Karpas-422 (cell line): ENCODE data around the gene LCOR. TPM values are rescaled to one million over a fixed set of nuclear protein-coding genes. Genes with fewer than 3 reads are reported as not detected.

ENCODE experiments used
- DNase-seq: peaks from one replicate; pipeline ENCODE4 v3.0.0-alpha.2; 2015
- H2AFZ ChIP-seq: fragments of 200-600 bp; sonication (generic); 2 replicates; pipeline ENCODE4 v1.6.1; 2014; ENCODE audit warnings: antibody characterized with exemption, low read length, mixed read lengths
- H3K27ac ChIP-seq: fragments of 200-600 bp; sonication (generic); 2 replicates; pipeline ENCODE4 v1.5.1; 2014; ENCODE audit warnings: mild to moderate bottlenecking, low read length, moderate library complexity
- H3K27me3 ChIP-seq: fragments of 200-600 bp; sonication (generic); 2 replicates; pipeline ENCODE4 v1.6.1; 2014; ENCODE audit warnings: low read length, mixed read lengths
- H3K36me3 ChIP-seq: fragments of 200-600 bp; sonication (generic); 2 replicates; pipeline ENCODE4 v1.6.1; 2014; ENCODE audit warnings: low read length, mixed read lengths; ENCODE audit not compliant: insufficient read depth
- H3K4me1 ChIP-seq: fragments of 200-600 bp; sonication (generic); 2 replicates; pipeline ENCODE4 v1.6.1; 2014; ENCODE audit warnings: mild to moderate bottlenecking, low read length, mixed read lengths
- H3K4me2 ChIP-seq: fragments of 200-600 bp; sonication (generic); 2 replicates; pipeline ENCODE4 v1.6.1; 2014; ENCODE audit warnings: low read length, low read depth, mild to moderate bottlenecking; ENCODE audit not compliant: poor library complexity, severe bottlenecking
- H3K4me3 ChIP-seq: fragments of 200-600 bp; sonication (generic); 2 replicates; pipeline ENCODE4 v1.5.1; 2014; ENCODE audit warnings: mild to moderate bottlenecking, antibody characterized with exemption, low read length, mixed read lengths
- H3K79me2 ChIP-seq: fragments of 200-600 bp; sonication (generic); 2 replicates; pipeline ENCODE4 v1.6.1; 2014; ENCODE audit warnings: mild to moderate bottlenecking, low read length, mixed read lengths
- H3K9ac ChIP-seq: fragments of 200-600 bp; sonication (generic); 2 replicates; pipeline ENCODE4 v1.6.0; 2014; ENCODE audit warnings: low read length
- H3K9me2 ChIP-seq: fragments of 200-600 bp; sonication (generic), shearing (Covaris generic); replicated peaks from 2 replicates; pipeline ENCODE4 v1.6.0; 2014; ENCODE audit warnings: mild to moderate bottlenecking, low read length, moderate library complexity; ENCODE audit not compliant: insufficient read depth
- H3K9me3 ChIP-seq: fragments of 300-700, 200-600 bp; sonication (generic); 2 replicates; pipeline ENCODE4 v1.6.1; 2014; ENCODE audit warnings: low read length, mixed read lengths
- H4K20me1 ChIP-seq: fragments of 200-600 bp; sonication (generic); 2 replicates; pipeline ENCODE4 v1.6.1; 2014; ENCODE audit warnings: mild to moderate bottlenecking, antibody characterized with exemption, low read length, low read depth; ENCODE audit not compliant: insufficient read depth
- total RNA-seq: library from RNA; depleted of rRNA; stranded (reverse); fragments of >200 nt; shearing (Covaris generic); gene quantifications from 2 replicates; pipeline ENCODE4 v1.2.3, GENCODE V29; 2014; ENCODE audit warnings: low replicate concordance

Gene LCOR
- total RNA-seq, 1 experiment from 2014 or later = 24.3 TPM

DNA sequence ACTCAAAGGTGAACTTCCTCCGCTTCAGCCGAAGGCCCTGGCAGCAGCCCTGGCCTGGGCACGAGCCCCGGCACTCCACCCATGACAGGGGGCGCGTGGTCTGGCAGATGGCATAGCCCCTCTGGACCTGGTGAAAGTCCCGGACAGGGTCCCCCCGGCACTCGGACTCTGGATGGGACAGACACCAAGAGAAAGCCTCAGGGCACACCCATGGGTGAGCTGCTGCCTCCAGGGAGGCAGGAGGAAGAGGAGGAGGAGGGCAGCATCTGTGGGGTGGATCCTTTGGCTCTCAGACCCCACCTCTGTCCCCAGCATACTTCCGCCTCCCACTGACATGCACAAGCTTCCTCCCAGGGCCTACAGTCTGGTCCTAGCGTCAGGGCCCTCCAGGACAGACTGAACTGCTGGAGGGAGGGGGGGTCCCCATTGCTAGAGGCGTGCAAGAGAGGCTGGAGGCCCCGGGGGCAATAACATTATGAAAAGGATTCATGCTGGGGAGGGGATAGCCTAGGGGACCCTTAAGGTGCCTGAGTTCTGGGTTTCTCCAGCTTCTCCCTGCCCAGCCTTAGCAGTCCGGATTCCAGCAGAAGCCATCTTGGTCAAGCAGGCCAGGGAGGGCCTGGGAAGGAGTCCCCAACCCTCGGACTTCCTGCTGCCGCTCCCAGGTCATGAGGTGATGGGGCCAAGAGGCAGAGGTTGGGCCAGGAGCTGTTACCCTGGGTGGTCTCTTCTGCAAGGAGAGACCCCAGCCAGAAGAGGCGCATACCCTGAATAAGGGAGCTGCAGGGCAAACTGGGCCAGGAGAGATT, 169.3 kb downstream of the LCOR start:
- H3K36me3 ChIP-seq = no peaks in the 10 kb centered on the region
- H3K9ac ChIP-seq = no peak overlapping the region
- no peaks in the 10 kb centered on the region for H3K9me2 ChIP-seq
- no peak for DNase-seq
- no peak overlapping the region for H3K4me2 ChIP-seq
- H3K27ac ChIP-seq = no peak overlapping the region
- no peaks in the 10 kb centered on the region for H3K9me3 ChIP-seq
- no peaks in the 10 kb centered on the region for H4K20me1 ChIP-seq
- H3K79me2 ChIP-seq = no peaks in the 10 kb centered on the region
- no peaks in the 10 kb centered on the region; the same call in 1 of the 2 replicates for H3K4me1 ChIP-seq
- no peak overlapping the region for H2AFZ ChIP-seq
- H3K4me3 ChIP-seq = no peak overlapping the region
- no peaks in the 10 kb centered on the region for H3K27me3 ChIP-seq

DNA sequence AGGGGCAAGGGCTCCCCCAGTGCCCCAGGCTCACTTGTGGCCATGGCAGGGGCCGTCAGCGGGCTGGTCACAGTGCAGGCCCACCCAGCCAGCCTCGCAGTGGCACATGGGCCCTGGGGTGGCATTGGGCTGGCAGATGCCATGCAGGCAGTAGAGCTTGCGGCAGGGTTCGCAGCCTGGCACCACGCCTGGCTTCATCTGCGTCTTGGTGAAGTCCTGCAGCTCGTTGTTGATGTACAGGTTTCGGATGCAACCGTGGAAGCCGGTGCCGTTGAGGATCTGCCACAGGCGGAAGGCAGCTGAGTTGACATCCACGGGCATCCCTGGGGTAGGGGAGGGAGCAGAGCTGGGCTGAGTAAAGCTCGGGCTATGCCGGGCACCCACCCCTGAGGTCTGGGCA, 170.6 kb downstream of the LCOR start:
- Histone ChIP-seq H3K36me3 (no peaks in the 10 kb centered on the region), H2AFZ (no peak overlapping the region), H3K4me3 (no peak overlapping the region), H3K9me3 (no peaks in the 10 kb centered on the region), H3K9ac (no peak overlapping the region), H3K79me2 (no peaks in the 10 kb centered on the region), H3K9me2 (no peaks in the 10 kb centered on the region), H3K27me3 (no peaks in the 10 kb centered on the region), H4K20me1 (no peaks in the 10 kb centered on the region), H3K4me1 (no peaks in the 10 kb centered on the region), H3K27ac (no peak overlapping the region), H3K4me2 (no peak overlapping the region)
- no peak for DNase-seq

DNA sequence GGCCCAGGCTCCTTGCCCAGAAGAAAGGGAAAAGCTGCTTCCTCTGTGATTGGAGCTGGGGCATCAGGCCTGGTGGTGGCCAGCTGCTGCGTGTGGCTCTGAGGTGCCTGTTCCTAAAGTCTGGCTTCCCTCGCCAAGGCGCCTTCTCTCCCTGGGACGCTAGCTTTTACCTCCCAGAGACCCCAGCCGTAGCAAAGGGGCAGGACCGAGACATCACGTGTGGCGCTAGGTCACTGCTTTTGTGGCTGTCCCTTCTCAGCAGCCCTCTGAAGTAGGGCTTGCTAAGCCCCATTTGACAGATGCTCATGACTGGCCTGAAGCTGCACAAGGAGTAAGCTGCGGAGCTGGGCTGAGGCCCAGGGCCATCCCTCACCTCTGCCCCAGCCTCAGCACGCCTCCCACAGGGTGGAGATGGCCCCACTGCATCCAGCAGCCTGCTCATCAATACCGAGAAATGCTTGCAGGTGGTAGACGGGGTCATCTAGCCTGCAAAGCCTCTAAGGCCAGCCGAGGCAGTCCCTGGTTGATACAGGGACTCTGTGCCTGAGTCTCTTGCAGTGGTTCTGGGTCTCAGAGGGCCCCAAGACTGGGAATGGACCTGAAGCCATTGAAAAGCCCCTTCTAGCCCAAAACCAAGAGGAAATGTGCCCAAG, 171.2 kb downstream of the LCOR start:
- no peak overlapping the region for H3K27ac ChIP-seq
- H3K4me3 ChIP-seq = no peak overlapping the region
- no peaks in the 10 kb centered on the region for H3K27me3 ChIP-seq
- no peak for DNase-seq
- H3K9ac ChIP-seq = no peak overlapping the region
- no peaks in the 10 kb centered on the region for H3K4me1 ChIP-seq
- no peaks in the 10 kb centered on the region for H3K9me3 ChIP-seq
- no peaks in the 10 kb centered on the region for H4K20me1 ChIP-seq
- H3K9me2 ChIP-seq = no peaks in the 10 kb centered on the region
- no peaks in the 10 kb centered on the region for H3K36me3 ChIP-seq
- no peak overlapping the region for H3K4me2 ChIP-seq
- H2AFZ ChIP-seq = no peak overlapping the region
- no peaks in the 10 kb centered on the region for H3K79me2 ChIP-seq

DNA sequence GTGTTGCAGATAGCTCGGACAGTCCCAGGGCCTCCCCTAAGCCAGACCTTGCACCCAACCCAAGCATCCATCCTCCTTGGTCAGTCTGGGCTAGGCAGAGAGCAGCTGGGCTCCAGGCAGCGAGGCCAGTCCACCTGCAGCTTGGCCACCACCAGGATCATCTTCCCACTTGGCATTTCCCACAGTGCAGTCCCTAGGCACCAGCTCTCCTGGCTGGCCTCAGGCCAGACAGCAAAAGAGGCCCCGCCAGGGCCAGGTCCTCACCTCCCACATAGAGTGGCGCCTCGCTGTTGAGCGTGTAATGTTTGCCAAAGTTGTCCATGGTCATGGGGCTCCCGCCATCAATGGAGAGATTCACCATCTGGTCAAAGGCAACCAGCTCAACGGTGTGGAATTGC, 171.7 kb downstream of the LCOR start:
- H3K9me2 ChIP-seq = no peaks in the 10 kb centered on the region
- no peaks in the 10 kb centered on the region for H3K27me3 ChIP-seq
- DNase-seq = no peak
- no peak overlapping the region for H3K4me3 ChIP-seq
- no peak overlapping the region for H3K27ac ChIP-seq
- H3K9ac ChIP-seq = no peak overlapping the region
- no peaks in the 10 kb centered on the region for H3K79me2 ChIP-seq
- H3K9me3 ChIP-seq = no peaks in the 10 kb centered on the region
- no peak overlapping the region for H3K4me2 ChIP-seq
- no peaks in the 10 kb centered on the region for H3K4me1 ChIP-seq
- no peaks in the 10 kb centered on the region for H3K36me3 ChIP-seq
- no peaks in the 10 kb centered on the region for H4K20me1 ChIP-seq
- H2AFZ ChIP-seq = no peak overlapping the region

DNA sequence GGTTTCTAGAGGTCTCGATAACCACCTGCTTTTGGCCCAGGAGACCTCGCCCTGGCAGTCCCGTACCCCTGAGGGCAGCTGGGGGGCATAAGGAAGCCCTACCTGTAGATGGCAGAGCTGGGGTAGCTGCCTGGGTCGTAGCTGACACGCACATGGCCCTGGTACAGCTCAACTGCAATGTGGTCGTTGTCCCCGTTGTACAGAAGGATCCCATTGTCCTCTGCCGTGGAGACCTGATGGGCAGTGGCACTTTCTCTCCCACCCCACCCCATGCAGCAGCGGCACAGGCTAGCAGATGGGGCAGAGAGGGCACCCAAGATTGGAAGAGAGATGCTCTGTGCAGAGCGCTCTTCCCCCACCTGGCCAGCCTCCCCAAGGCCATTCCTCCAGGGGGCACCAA, 172.5 kb downstream of the LCOR start:
- DNase-seq = no peak
- Histone ChIP-seq H3K9ac (no peak overlapping the region), H3K36me3 (no peaks in the 10 kb centered on the region), H4K20me1 (no peaks in the 10 kb centered on the region), H3K9me2 (no peaks in the 10 kb centered on the region), H3K9me3 (no peaks in the 10 kb centered on the region), H3K79me2 (no peaks in the 10 kb centered on the region), H3K27ac (no peak overlapping the region), H3K4me2 (no peak overlapping the region), H2AFZ (no peak overlapping the region), H3K27me3 (no peaks in the 10 kb centered on the region), H3K4me1 (no peaks in the 10 kb centered on the region), H3K4me3 (no peak overlapping the region)

DNA sequence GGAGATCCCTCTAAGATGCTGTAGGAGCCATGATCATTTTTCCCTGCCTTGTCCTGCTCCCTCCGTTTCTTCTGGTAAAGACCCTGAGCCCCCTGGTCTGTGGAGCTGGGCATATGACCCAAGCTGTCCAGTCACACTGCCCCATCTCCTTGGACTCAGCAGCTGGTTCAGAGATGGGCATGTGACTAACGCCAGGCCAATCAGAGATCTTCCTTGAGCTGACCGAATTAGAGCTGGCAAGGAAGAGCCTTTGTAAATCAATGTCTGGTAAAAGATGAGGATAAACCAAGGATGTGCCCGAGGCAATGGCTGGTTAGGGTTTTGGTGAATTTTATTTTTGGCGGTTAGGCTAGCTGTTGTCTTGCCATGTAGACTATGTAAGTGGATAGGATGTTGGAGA, 173.3 kb downstream of the LCOR start:
- H3K36me3 ChIP-seq = no peaks in the 10 kb centered on the region; the same call in 1 of the 2 replicates
- no peaks in the 10 kb centered on the region for H3K9me3 ChIP-seq
- H3K9ac ChIP-seq = no peak overlapping the region
- no peaks in the 10 kb centered on the region for H3K27me3 ChIP-seq
- no peak overlapping the region for H3K4me2 ChIP-seq
- H3K27ac ChIP-seq = no peak overlapping the region
- H3K79me2 ChIP-seq = no peaks in the 10 kb centered on the region
- no peak overlapping the region for H2AFZ ChIP-seq
- no peaks in the 10 kb centered on the region for H4K20me1 ChIP-seq
- no peaks in the 10 kb centered on the region for H3K4me1 ChIP-seq
- no peaks in the 10 kb centered on the region for H3K9me2 ChIP-seq
- DNase-seq = no peak
- H3K4me3 ChIP-seq = no peak overlapping the region

DNA sequence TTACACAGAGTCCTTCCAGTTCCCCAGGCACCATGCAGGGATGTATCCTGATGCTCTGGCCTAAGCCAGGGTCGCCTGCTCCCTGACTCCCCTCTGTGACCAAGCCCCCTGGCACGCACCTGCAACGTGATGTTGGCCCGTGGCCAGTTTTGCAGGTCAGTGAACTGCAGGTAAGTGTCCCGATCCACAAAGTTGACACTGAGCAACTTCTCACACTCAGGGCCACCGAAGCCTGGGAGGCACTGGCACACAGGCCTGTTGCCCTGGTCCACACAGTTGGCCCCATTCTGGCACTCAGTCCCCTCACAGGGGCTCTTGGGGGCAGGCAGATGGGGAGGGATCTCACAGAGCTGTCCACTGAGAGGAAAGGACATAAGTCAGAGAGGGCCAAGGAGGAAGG, 174.3 kb downstream of the LCOR start:
- Histone ChIP-seq H4K20me1 (no peaks in the 10 kb centered on the region), H3K27ac (no peak overlapping the region), H3K36me3 (no peaks in the 10 kb centered on the region; the same call in 1 of the 2 replicates), H3K9ac (no peak overlapping the region), H3K4me3 (no peak overlapping the region), H3K9me2 (no peaks in the 10 kb centered on the region), H3K4me2 (no peak overlapping the region), H3K27me3 (no peaks in the 10 kb centered on the region), H2AFZ (no peak overlapping the region), H3K79me2 (no peaks in the 10 kb centered on the region), H3K4me1 (no peaks in the 10 kb centered on the region), H3K9me3 (no peaks in the 10 kb centered on the region)
- DNase-seq = no peak

DNA sequence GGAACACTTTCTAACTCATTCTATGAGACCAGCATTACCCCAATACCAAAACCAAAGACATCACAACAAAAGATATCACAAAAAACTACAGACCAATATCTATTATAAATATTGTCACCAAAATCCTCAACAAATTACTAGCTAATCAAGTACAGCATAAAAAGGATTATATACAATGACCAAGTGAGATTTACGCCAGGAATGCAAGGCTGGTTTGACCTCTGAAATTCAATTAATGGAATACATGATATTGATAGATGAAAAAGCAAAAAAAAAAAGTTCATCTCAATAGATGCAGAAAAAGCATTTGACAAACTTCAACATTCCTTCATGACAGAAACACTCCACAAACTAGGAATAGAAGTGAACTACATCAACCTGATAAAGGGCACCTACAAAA, 175.3 kb downstream of the LCOR start:
- H3K79me2 ChIP-seq = no peaks in the 10 kb centered on the region
- no peak overlapping the region for H3K4me2 ChIP-seq
- no peak overlapping the region for H3K27ac ChIP-seq
- H4K20me1 ChIP-seq = no peaks in the 10 kb centered on the region
- no peaks in the 10 kb centered on the region for H3K9me2 ChIP-seq
- H3K27me3 ChIP-seq = no peaks in the 10 kb centered on the region
- no peak for DNase-seq
- no peak overlapping the region for H2AFZ ChIP-seq
- H3K4me1 ChIP-seq = no peaks in the 10 kb centered on the region
- H3K4me3 ChIP-seq = no peak overlapping the region
- no peak overlapping the region for H3K9ac ChIP-seq
- no peaks in the 10 kb centered on the region for H3K9me3 ChIP-seq
- no peaks in the 10 kb centered on the region; the same call in 1 of the 2 replicates for H3K36me3 ChIP-seq
